EH (cell line): Measurements from ENCODE around the gene CEP131.

Experiments
- DNase-seq: peaks from one replicate; pipeline ENCODE4 v3.0.0-alpha.2; 2015; ENCODE audit warnings: low read depth

The CEP131 gene

GRCh38 chr17:81199482-81199830 is 23.3 kb downstream of the CEP131 start:
- no peak for DNase-seq

GRCh38 chr17:81198826-81199481 is 23.8 kb downstream of the CEP131 start:
- no peak for DNase-seq

- no peak for DNase-seq
These were observed 24.8 kb downstream of the CEP131 start for GRCh38 chr17:81197831-81198490.

- DNase-seq: no peak
These were observed 25.4 kb downstream of the CEP131 start for GRCh38 chr17:81197409-81197795.

DNA sequence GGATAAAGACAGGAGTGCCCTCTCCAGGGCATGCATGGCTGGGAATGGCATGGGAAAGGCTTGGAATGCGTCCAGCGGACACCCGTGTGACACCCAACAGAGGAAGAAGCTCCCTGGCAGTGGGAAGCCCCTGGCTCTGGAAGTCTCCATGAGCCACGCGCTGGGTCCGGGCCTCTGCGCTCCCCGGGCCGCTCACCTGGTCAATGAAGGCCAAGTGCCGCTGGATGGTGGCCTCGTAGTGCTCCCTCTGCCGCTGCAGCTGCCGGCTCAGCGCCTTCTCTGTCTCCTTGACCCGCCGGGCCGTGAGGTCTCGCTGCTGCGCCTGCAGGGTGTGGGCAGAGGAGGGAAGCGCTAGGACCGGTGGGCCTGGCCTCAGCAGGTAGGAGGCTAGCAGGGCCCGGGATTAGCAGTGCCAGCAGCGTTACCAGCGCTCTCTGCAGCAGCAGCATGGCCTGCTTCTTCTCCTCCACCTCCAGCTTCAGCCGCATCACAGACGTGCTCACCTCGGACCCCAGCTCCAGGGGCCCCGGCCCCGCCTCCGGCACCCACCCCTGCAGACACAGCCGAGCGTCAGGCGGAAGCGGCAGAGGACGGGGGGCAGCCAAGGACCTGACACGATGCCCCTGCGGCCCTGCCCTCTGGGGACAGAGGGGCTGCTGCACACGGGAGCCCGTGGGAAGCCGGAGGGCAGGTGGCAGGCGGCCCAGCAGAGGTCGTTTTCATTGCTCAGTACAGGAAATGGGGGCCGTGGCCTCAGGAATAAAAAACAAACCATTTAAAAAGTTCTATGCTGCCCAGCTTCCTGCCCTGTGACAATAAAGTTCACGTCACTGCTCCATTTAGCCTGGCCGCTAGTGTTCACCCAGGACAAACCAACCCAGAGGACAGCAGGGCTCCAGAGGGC is 26.0 kb downstream of the CEP131 start:
- DNase-seq: no peak

DNA sequence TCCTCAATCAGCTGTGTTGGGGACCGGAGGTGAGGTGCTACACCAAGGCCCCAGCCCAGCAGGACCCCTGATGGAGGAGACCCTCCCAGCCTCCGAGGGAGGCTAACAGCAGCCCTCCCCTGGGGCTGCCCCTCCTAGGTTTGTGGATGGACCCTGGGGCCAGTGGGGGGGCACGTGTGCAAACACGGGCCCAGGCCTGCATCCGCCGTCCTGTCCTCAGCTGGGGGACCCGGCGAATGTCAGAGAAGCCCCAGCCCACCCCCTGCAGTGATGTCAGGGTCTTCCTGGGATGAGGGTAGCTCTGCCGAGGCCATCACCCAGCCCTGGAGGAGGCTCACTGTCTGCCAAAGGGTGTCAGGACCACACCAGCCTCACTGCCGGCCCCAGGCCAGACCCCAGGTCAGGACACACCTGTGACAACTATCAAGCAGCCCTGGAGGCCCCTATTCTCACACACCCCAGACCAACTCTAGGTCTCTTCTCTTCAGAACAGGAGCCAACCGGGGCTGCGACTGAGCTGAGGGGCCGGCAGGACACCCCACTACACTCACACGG is 26.7 kb downstream of the CEP131 start:
- no peak for DNase-seq

DNA sequence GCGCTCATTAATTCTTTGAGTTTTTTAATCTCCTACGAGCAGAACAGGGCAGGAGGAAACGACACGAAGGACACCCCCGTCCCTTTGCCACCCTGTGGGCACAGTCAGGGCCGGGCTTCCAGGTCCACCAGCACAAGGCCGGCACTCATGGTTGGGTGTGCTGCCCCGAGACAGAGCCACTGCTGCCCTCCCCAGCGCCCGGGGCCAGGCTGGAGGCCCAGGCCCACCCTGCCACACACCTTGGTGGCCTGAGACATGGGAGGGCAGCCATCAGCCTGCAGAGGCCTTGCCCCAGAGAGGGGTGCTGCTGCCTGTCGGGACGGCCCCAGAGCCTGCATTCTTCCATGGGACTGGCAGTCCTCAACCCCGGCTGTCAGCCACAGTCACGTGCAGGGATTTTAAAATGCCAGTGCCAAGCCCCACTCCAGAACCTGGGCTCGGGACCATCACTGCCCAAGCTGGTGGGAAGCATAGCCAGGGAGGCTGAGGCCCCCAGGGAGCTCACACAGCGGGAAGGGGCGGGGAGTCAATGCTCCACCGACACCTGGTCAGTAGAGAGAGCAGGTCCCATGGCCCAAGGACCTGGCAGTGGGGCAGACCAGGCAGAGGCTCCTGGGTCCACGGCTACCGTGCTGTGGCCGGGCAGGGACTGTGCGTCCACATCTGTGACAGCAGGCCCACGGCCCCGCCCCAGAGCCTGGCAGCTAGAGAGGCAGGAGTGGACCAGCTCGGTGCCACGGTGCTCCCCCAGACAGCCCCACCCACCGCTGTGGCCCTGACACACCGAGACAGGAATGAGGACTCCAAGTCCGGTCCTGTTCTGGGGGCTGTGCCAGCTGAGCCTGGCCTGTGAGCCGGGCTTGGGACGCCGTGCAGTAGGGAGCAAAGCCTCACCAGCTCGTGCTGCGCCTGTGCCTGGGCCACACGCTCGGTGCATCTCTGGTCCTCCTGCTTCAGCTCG is 27.5 kb downstream of the CEP131 start:
- no peak for DNase-seq

- no peak for DNase-seq
These were observed 28.5 kb downstream of the CEP131 start for GRCh38 chr17:81194225-81194760.

- DNase-seq: no peak
These were observed 29.1 kb downstream of the CEP131 start for GRCh38 chr17:81193470-81194224.

DNA sequence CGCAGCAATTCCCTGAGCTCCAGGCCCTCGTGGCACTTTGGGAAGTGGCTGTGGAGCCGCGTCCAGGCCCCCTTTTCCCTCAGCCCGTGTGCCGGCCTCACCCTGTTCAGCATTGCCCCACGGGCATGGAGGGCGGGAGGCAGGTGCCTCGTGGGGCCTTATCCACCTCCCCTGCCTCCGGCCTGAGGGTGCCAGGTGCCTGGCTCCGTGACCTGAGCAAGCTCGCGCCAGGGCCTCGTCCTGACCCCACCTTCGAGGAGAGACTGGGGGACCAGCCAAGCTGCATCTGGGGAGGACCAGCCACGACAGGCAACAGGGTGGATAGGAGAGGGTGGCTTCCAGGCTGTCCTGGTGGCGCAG is 29.7 kb downstream of the CEP131 start:
- DNase-seq: no peak

- DNase-seq: no peak
These were observed 30.2 kb downstream of the CEP131 start for GRCh38 chr17:81192386-81193050.

- no peak for DNase-seq
These were observed 31.1 kb downstream of the CEP131 start for GRCh38 chr17:81191646-81192045.

DNA sequence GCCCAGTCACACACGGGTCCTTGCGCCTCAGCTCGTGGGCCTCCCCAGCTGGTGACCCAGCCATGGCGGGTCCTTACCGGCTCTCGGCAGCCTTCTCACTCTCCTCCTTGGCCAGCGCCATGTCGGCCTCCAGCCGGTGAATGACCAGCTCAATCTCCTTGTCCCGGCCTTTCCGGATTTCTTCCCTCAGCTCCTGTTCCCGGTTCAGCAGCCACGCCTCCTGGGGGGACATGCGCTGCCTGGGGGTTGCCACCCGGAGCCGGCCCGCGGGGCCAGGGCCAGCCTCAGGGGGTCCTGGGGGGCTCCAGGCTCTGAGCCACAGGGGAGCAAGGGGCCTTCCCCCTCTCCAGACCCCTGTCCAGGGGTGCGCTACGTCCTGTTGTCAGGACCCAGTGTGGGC is 31.6 kb downstream of the CEP131 start:
- no peak for DNase-seq

GRCh38 chr17:81190591-81190990 is 32.2 kb downstream of the CEP131 start:
- no peak for DNase-seq

DNA sequence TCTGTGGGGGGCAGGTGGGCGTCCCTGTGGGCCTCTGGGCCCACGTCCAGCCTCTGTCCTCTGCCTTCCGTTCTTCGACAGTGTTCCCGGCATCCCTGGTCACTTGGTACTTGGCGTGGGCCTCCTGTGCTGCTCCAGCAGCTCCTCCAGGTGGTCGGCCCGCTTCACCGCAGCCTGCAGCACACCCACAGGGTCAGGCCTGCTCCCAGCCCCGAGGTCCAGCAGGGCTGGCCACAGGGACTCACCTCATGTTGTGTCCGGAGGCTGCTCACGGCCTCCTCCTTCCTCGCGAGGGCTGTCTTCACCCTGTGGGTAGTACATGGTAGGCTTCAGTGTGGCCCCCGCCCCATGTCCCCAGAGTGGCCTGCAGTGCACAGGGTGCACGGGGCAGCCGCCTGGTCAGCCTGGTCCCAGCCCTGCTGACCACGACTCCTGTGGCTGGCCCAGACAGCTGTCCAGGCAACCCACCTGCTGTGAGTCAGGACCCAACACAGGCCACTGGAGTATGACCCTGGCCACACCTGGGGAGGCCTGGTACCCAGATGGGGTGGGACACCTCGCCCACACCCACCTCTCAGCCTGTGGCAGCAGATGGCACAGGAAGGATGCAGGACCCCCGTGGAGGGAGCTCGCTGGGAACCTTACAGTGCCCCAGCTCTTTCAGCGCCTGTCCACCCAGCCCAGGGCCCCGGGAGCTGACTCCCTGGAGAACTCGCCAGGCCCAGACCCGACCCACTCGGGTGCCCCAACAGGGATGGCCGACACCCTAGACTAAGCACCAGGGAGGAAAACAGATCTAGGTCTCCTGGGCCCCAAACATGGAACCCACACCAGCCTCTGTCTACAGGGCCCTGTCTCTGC is 32.9 kb downstream of the CEP131 start:
- DNase-seq: no peak

DNA sequence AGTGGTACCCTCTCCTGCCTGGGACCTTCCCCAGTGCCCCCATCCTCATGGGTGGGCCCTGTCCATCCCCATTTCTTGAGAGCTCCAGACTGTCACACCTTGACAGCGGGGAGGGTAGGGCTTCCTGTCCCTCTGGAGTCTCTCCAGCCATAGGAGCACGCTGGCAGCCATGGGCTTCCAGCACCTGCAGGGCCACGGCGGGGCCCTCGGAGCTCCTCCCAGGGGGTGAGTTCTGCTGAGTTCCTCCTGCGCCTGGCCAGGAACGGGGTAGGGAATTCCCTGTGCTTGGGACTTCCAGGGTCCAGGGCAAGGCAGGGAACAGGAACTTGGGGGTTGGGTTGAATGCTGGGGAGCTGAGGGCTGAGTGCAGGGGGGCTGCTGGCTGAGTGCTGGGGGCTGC is 33.7 kb downstream of the CEP131 start:
- no peak for DNase-seq

GRCh38 chr17:81188491-81188840 is 34.3 kb downstream of the CEP131 start:
- no peak for DNase-seq

DNA sequence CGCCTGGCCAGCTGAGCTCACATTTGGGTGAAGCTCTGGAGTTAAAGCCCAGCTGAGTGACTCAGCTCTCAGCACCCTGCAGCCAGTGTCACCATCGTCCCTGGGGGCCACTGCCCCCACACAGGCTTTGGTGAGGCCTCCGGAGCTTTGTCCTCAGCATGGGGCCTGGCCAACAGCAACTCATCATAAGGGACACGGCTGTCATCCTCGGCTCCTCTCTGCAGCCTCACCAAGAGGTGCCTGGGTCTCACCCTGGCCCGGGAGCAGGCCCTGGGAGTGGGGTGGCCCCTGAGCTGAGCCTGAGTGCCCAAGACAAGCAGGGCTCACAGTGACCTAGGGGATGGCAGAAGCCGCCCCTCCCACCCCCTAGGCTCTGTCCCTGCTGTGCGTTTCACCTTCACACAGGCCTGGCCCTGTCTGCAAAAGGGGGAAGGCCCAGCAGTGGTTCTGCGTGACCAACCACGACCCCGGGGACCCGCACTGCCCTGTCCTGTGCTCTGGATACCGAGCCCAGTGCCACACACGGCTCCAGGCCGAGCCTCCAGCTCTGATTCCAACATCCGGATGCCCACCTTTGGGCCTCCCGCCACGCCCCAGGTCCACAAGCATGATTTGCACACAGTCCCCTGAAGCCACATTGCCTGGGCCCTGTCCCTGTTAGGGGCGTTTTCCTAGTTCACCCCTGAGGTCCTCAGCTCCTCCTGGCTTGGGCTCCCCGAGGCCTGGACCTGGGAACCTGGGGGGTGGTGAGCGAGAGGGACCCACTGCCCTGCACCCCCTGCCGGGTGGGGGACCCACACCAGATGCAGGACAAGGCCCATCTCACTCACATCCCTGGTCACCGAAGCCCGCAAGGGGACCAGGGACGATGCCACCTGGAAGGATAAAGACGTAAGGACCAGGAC is 34.9 kb downstream of the CEP131 start:
- no peak for DNase-seq
